ENCODE data around the gene MLXIP.

MLXIP gene

GRCh38 chr12:122059203-122059960, 19.2 kb upstream of the MLXIP start:
- Histone ChIP-seq H3K27me3 (ENCODE audit: insufficient read depth, low read length, poor library complexity) (no peaks in the 10 kb centered on the region), H3K4me3 (ENCODE audit: low read depth in 1 of 2, low read length in 2 of 2) (no peak overlapping the region), H3K79me2 (ENCODE audit: insufficient read depth, low read length) (peaks cover 5% of the 10 kb centered on the region; the same call in 1 of the 2 replicates), H3K27ac (ENCODE audit: low read length) (no peak overlapping the region), H3K9ac (ENCODE audit: low read depth, low read length) (no peak overlapping the region), H3K4me2 (ENCODE audit: insufficient read depth, low read length) (no peak overlapping the region), H3K9me3 (ENCODE audit: insufficient read depth, low read length, severe bottlenecking) (no peaks in the 10 kb centered on the region), H3K4me1 (ENCODE audit: insufficient read depth, low read length) (no peaks in the 10 kb centered on the region), H4K20me1 (ENCODE audit: insufficient read depth, low read length) (peaks cover 25% of the 10 kb centered on the region), H3K36me3 (ENCODE audit: insufficient read depth, low read length) (peaks cover 75% of the 10 kb centered on the region), H2AFZ (ENCODE audit: low read depth, low read length) (no peak overlapping the region)
- TF ChIP-seq EZH2 (IDR thresholded peaks at IDR 0.05; ENCODE audit: borderline replicate concordance, low read depth, low read length, severe bottlenecking) (no peak), CTCF (IDR thresholded peaks at IDR 0.05; ENCODE audit: borderline replicate concordance, extremely low read depth, low read length, poor library complexity, severe bottlenecking) (no peak)
- DNase-seq (no peak), ATAC-seq (ENCODE audit: insufficient read depth, low read depth) (no peak)

- H3K4me3 ChIP-seq (ENCODE audit: low read depth in 1 of 2, low read length in 2 of 2) = no peak overlapping the region
- peaks cover 18% of the 10 kb centered on the region for H4K20me1 ChIP-seq (ENCODE audit: insufficient read depth, low read length)
- no peaks in the 10 kb centered on the region for H3K4me1 ChIP-seq (ENCODE audit: insufficient read depth, low read length)
- H3K79me2 ChIP-seq (ENCODE audit: insufficient read depth, low read length) = peaks cover 5% of the 10 kb centered on the region; the same call in 1 of the 2 replicates
- H2AFZ ChIP-seq (ENCODE audit: low read depth, low read length) = no peak overlapping the region
- no peak overlapping the region for H3K4me2 ChIP-seq (ENCODE audit: insufficient read depth, low read length)
- no peaks in the 10 kb centered on the region for H3K9me3 ChIP-seq (ENCODE audit: insufficient read depth, low read length, severe bottlenecking)
- peaks cover 68% of the 10 kb centered on the region for H3K36me3 ChIP-seq (ENCODE audit: insufficient read depth, low read length)
- H3K27me3 ChIP-seq (ENCODE audit: insufficient read depth, low read length, poor library complexity) = no peaks in the 10 kb centered on the region
- DNase-seq (no peak), ATAC-seq (ENCODE audit: insufficient read depth, low read depth) (no peak)
- TF ChIP-seq EZH2 (IDR thresholded peaks at IDR 0.05; ENCODE audit: borderline replicate concordance, low read depth, low read length, severe bottlenecking) (no peak), CTCF (IDR thresholded peaks at IDR 0.05; ENCODE audit: borderline replicate concordance, extremely low read depth, low read length, poor library complexity, severe bottlenecking) (no peak)
- no peak overlapping the region for H3K27ac ChIP-seq (ENCODE audit: low read length)
- no peak overlapping the region for H3K9ac ChIP-seq (ENCODE audit: low read depth, low read length)
These were observed 18.5 kb upstream of the MLXIP start for GRCh38 chr12:122060081-122060501.

- Histone ChIP-seq H3K36me3 (ENCODE audit: insufficient read depth, low read length) (peaks cover 56% of the 10 kb centered on the region), H2AFZ (ENCODE audit: low read depth, low read length) (no peak overlapping the region), H3K27ac (ENCODE audit: low read length) (no peak overlapping the region), H3K4me1 (ENCODE audit: insufficient read depth, low read length) (no peaks in the 10 kb centered on the region), H3K9me3 (ENCODE audit: insufficient read depth, low read length, severe bottlenecking) (no peaks in the 10 kb centered on the region), H3K9ac (ENCODE audit: low read depth, low read length) (no peak overlapping the region), H3K27me3 (ENCODE audit: insufficient read depth, low read length, poor library complexity) (no peaks in the 10 kb centered on the region), H4K20me1 (ENCODE audit: insufficient read depth, low read length) (peaks cover 15% of the 10 kb centered on the region), H3K4me2 (ENCODE audit: insufficient read depth, low read length) (no peak overlapping the region), H3K4me3 (ENCODE audit: low read depth in 1 of 2, low read length in 2 of 2) (no peak overlapping the region), H3K79me2 (ENCODE audit: insufficient read depth, low read length) (peaks cover 2% of the 10 kb centered on the region; the same call in 1 of the 2 replicates)
- DNase-seq (no peak), ATAC-seq (ENCODE audit: insufficient read depth, low read depth) (no peak)
- no peak for TF ChIP-seq CTCF (IDR thresholded peaks at IDR 0.05; ENCODE audit: borderline replicate concordance, extremely low read depth, low read length, poor library complexity, severe bottlenecking)
- TF ChIP-seq EZH2 (IDR thresholded peaks at IDR 0.05; ENCODE audit: borderline replicate concordance, low read depth, low read length, severe bottlenecking) = no peak
These were observed 17.3 kb upstream of the MLXIP start for GRCh38 chr12:122061253-122061652.
